WTC11 (cell line): ENCODE data around the gene HSFX2. TPM values are rescaled to one million over a fixed set of nuclear protein-coding genes. Genes with fewer than 3 reads are reported as not detected.
"Not testable (repeated sequence)": the region's sequence is repeated elsewhere in the genome, so short reads cannot be mapped to it uniquely, and the experiment has no call there.

ENCODE experiments used
- ATAC-seq: fragments of 200-7000 bp; cut with Tn5 transposase; 2 replicates; pipeline ENCODE4 v1.10.0; 2021; ENCODE audit warnings: mild to moderate bottlenecking, moderate library complexity
- CTCF ChIA-PET: fragments of 300-600 bp; sonication (Branson Sonifier 250); formaldehyde crosslinking; loops from one replicate; lab custom pipeline; 2021; ENCODE audit warnings: antibody characterized with exemption; lab: Charles Lee
- POLR2A ChIA-PET: fragments of 350-600 bp; sonication (Branson Sonifier 250); formaldehyde crosslinking; loops from one replicate; lab custom pipeline; 2021; ENCODE audit warnings: antibody characterized with exemption; lab: Charles Lee
- DNase-seq: peaks from one replicate; pipeline ENCODE4 v3.0.0; 2021; ENCODE audit warnings: low spot score
- H3K27ac Mint-ChIP-seq: 2 replicates; pipeline ENCODE4 v1.8.0; 2021; ENCODE audit warnings: mixed read lengths
- H3K27me3 Mint-ChIP-seq: 2 replicates; pipeline ENCODE4 v1.8.0; 2021; ENCODE audit warnings: low read depth, mild to moderate bottlenecking, moderate library complexity, mixed read lengths
- H3K36me3 Mint-ChIP-seq: 2 replicates; pipeline ENCODE4 v1.8.0; 2021; ENCODE audit warnings: mixed read lengths
- H3K4me1 Mint-ChIP-seq: 2 replicates; pipeline ENCODE4 v1.8.0; 2022; ENCODE audit warnings: mixed read lengths
- H3K4me3 Mint-ChIP-seq: 2 replicates; pipeline ENCODE4 v1.8.0; 2021; ENCODE audit warnings: mild to moderate bottlenecking, moderate library complexity, mixed read lengths
- H3K9me3 Mint-ChIP-seq: 2 replicates; pipeline ENCODE4 v1.8.0; 2021; ENCODE audit warnings: mixed read lengths
- ATF1 ChIP-seq: sonication (generic); formaldehyde crosslinking; IDR thresholded peaks from 2 replicates; pipeline ENCODE4 v1.8.1; 2023; ENCODE audit warnings: mild to moderate bottlenecking, moderate library complexity, missing genetic modification reagents
- ATF6 ChIP-seq: sonication (generic); formaldehyde crosslinking; IDR thresholded peaks from 2 replicates; pipeline ENCODE4 v1.8.1; 2023; ENCODE audit warnings: mild to moderate bottlenecking, missing genetic modification reagents
- ETV6 ChIP-seq: sonication (generic); formaldehyde crosslinking; IDR thresholded peaks from 2 replicates; pipeline ENCODE4 v1.8.1; 2022; ENCODE audit warnings: mild to moderate bottlenecking, missing genetic modification reagents
- GTF2I ChIP-seq: fragments of 250-450 bp; sonication (Bioruptor Pico); conservative IDR thresholded peaks from 2 replicates; pipeline ENCODE4 v1.4.0; 2021; ENCODE audit warnings: mild to moderate bottlenecking
- NFE2L1 ChIP-seq: sonication (generic); formaldehyde crosslinking; IDR thresholded peaks from 2 replicates; pipeline ENCODE4 v1.8.1; 2023; ENCODE audit warnings: missing genetic modification reagents
- NR1H2 ChIP-seq: sonication (generic); formaldehyde crosslinking; IDR thresholded peaks from 2 replicates; pipeline ENCODE4 v1.9.0; 2021; ENCODE audit warnings: mild to moderate bottlenecking, moderate library complexity, missing genetic modification reagents
- PRRX2 ChIP-seq: fragments of 250-450 bp; sonication (Bioruptor Pico); IDR thresholded peaks from 2 replicates; pipeline ENCODE4 v1.8.0; 2021; ENCODE audit warnings: mild to moderate bottlenecking
- STAT6 ChIP-seq: sonication (generic); formaldehyde crosslinking; conservative IDR thresholded peaks from 2 replicates; pipeline ENCODE4 v1.8.1; 2023; ENCODE audit warnings: mild to moderate bottlenecking, low read depth, missing genetic modification reagents, moderate library complexity
- ZNF219 ChIP-seq: sonication (generic); formaldehyde crosslinking; IDR thresholded peaks from 2 replicates; pipeline ENCODE4 v1.8.0; 2023; ENCODE audit warnings: missing genetic modification reagents, mild to moderate bottlenecking, borderline replicate concordance
- ZNF263 ChIP-seq: sonication (generic); formaldehyde crosslinking; IDR thresholded peaks from 2 replicates; pipeline ENCODE4 v1.8.1; 2022; ENCODE audit warnings: low read depth, mild to moderate bottlenecking, moderate library complexity, missing genetic modification reagents
- ZNF532 ChIP-seq: fragments of 250-450 bp; sonication (Bioruptor Pico); IDR thresholded peaks from 2 replicates; pipeline ENCODE4 v1.9.0; 2021; ENCODE audit warnings: mild to moderate bottlenecking, borderline replicate concordance
- ZNF671 ChIP-seq: fragments of 250-450 bp; sonication (Bioruptor Pico); IDR thresholded peaks from 2 replicates; pipeline ENCODE4 v1.8.0; 2021; ENCODE audit warnings: mild to moderate bottlenecking
- total RNA-seq: library from RNA; stranded (reverse); gene quantifications from 3 replicates; pipeline ENCODE4 v1.2.3, GENCODE V29; 2021
- TF ChIP-seq, protein P1 (sequence below): sonication (generic); formaldehyde crosslinking; IDR thresholded peaks from 2 replicates; pipeline ENCODE4 v1.8.1; 2023; ENCODE audit warnings: mild to moderate bottlenecking, missing genetic modification reagents, moderate library complexity
- TF ChIP-seq, protein P2 (sequence below): sonication (generic); formaldehyde crosslinking; IDR thresholded peaks from 2 replicates; pipeline ENCODE4 v1.8.0; 2023; ENCODE audit warnings: missing genetic modification reagents

The HSFX2 gene
- total RNA-seq, 1 experiment from 2014 or later: not detected

GRCh38 chrX:149567621-149568417, 27.3 kb downstream of the HSFX2 start (continued):
- TF ChIP-seq ZNF532 (CRISPR knock-in tag) (no peak), ATF1 (CRISPR knock-in tag) (no peak), PRRX2 (CRISPR knock-in tag) (no peak), ZNF263 (CRISPR knock-in tag) (no peak), NR1H2 (no peak), GTF2I (no peak), ATF6 (no peak), STAT6 (CRISPR knock-in tag) (no peak), NFE2L1 (CRISPR knock-in tag) (no peak), ETV6 (CRISPR knock-in tag) (no peak)
- TF ChIP-seq, protein P1, sequence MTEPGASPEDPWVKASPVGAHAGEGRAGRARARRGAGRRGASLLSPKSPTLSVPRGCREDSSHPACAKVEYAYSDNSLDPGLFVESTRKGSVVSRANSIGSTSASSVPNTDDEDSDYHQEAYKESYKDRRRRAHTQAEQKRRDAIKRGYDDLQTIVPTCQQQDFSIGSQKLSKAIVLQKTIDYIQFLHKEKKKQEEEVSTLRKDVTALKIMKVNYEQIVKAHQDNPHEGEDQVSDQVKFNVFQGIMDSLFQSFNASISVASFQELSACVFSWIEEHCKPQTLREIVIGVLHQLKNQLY (CRISPR knock-in tag): no peak
- TF ChIP-seq, all 79 proteins: peak for 0

GRCh38 chrX:149563359-149563758, 31.8 kb downstream of the HSFX2 start:
- ATAC-seq: no peak
- H3K27ac Mint-ChIP-seq: no peak overlapping the region
- no peak for DNase-seq
- CTCF ChIA-PET: no interaction called here
- H3K4me1 Mint-ChIP-seq: no peaks in the 10 kb centered on the region
- no peaks in the 10 kb centered on the region; the same call in 1 of the 2 replicates for H3K27me3 Mint-ChIP-seq
- TF ChIP-seq, protein P2, sequence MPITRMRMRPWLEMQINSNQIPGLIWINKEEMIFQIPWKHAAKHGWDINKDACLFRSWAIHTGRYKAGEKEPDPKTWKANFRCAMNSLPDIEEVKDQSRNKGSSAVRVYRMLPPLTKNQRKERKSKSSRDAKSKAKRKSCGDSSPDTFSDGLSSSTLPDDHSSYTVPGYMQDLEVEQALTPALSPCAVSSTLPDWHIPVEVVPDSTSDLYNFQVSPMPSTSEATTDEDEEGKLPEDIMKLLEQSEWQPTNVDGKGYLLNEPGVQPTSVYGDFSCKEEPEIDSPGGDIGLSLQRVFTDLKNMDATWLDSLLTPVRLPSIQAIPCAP (CRISPR knock-in tag): no peak
- no peak for TF ChIP-seq ZNF671 (CRISPR knock-in tag)
- no peak for TF ChIP-seq ZNF219 (CRISPR knock-in tag)
- H3K36me3 Mint-ChIP-seq: peaks cover 14% of the 10 kb centered on the region
- no peak overlapping the region for H3K4me3 Mint-ChIP-seq
- H3K9me3 Mint-ChIP-seq: peaks cover 19% of the 10 kb centered on the region
- POLR2A ChIA-PET: no interaction called here

DNA sequence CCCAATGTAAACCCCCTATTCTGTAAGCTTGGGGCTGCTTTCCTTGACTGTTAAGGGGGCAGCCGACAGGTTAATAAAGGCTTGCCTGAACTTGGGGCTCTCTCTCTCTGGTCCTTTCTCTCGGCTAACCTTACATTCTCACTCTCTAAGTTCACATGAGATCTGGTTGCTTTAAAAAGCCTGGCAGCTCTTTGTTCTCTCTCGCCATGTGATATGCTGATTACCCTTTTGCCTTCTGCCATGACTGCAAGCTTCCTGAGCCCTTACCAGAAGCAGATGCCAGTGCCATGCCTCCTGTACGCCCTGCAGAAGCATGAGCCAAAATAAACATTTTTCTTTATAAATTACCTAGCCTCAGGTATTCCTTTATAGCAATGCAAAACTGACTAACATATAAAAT, 39.9 kb downstream of the HSFX2 start:
- CTCF ChIA-PET, DNase-seq, H3K36me3 Mint-ChIP-seq, H3K4me3 Mint-ChIP-seq, H3K9me3 Mint-ChIP-seq, POLR2A ChIA-PET, H3K27ac Mint-ChIP-seq, H3K4me1 Mint-ChIP-seq, H3K27me3 Mint-ChIP-seq: not testable (repeated sequence)
- peak; percentile 43; the same call in 1 of the 2 replicates for ATAC-seq

DNA sequence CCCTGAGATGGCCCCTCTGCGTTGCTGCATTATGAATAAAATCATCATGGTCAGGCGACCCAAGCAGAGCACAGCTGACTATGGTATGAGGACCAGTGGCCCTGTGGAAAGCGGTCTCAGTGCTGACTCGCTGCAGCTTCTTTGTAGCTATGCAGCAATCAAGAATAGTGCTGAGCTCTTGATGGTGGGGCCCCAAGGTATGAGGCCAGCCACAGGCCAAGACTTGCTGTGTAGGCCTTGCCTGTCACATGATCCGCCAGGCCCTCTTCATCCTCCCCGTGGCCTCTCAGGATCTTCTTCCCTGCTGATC, 43.2 kb downstream of the HSFX2 start:
- CTCF ChIA-PET, H3K4me3 Mint-ChIP-seq, H3K27me3 Mint-ChIP-seq, H3K4me1 Mint-ChIP-seq, POLR2A ChIA-PET, H3K27ac Mint-ChIP-seq, H3K36me3 Mint-ChIP-seq, H3K9me3 Mint-ChIP-seq, ATAC-seq, DNase-seq: not testable (repeated sequence)

GRCh38 chrX:149551245-149551938, 43.7 kb downstream of the HSFX2 start:
- H3K36me3 Mint-ChIP-seq, ATAC-seq, H3K4me3 Mint-ChIP-seq, H3K9me3 Mint-ChIP-seq, POLR2A ChIA-PET, H3K27ac Mint-ChIP-seq, H3K4me1 Mint-ChIP-seq, DNase-seq, CTCF ChIA-PET, H3K27me3 Mint-ChIP-seq: not testable (repeated sequence)
